Parathyroid adenoma (tissue), 2 donors: ENCODE measurements around the gene MED4.
"Not testable (repeated sequence)": the region's sequence is repeated elsewhere in the genome, so short reads cannot be mapped to it uniquely, and the experiment has no call there.

ENCODE experiments used
- H2AFZ ChIP-seq: fragments of 300-600 bp; sonication (generic); one replicate; pipeline ENCODE4 v1.7.0; 2017; ENCODE audit warnings: antibody characterized with exemption, mild to moderate bottlenecking
- H3K27ac ChIP-seq: fragments of 300-600 bp; sonication (generic); one replicate; pipeline ENCODE4 v1.7.0; 2017
- H3K27me3 ChIP-seq: fragments of 300-600 bp; sonication (generic); one replicate; pipeline ENCODE4 v1.7.0; 2017; ENCODE audit warnings: low read length; ENCODE audit not compliant: control insufficient read depth, insufficient read depth
- H3K36me3 ChIP-seq: fragments of 300-600 bp; sonication (generic); one replicate; pipeline ENCODE4 v1.7.0; 2017; ENCODE audit warnings: low read length; ENCODE audit not compliant: control insufficient read depth, insufficient read depth
- H3K4me1 ChIP-seq: fragments of 300-600 bp; sonication (generic); one replicate; pipeline ENCODE4 v1.7.0; 2017; ENCODE audit warnings: control low read depth
- H3K4me2 ChIP-seq: fragments of 300-600 bp; sonication (generic); one replicate; pipeline ENCODE4 v1.7.0; 2017; ENCODE audit warnings: low read length
- H3K4me3 ChIP-seq: fragments of 300-600 bp; sonication (generic); one replicate; pipeline ENCODE4 v1.7.0; 2017; ENCODE audit warnings: low read depth, low read length
- H3K79me2 ChIP-seq: fragments of 300-600 bp; sonication (generic); one replicate; pipeline ENCODE4 v1.7.0; 2017; ENCODE audit warnings: control low read depth
- H3K9ac ChIP-seq: fragments of 300-600 bp; sonication (generic); one replicate; pipeline ENCODE4 v1.7.0; 2017; ENCODE audit warnings: mild to moderate bottlenecking
- H3K9me3 ChIP-seq: fragments of 300-600 bp; sonication (generic); one replicate; pipeline ENCODE4 v1.7.0; 2017; ENCODE audit warnings: low read length; ENCODE audit not compliant: control insufficient read depth
- TF ChIP-seq, protein P1 (sequence below): fragments of 300-600 bp; sonication (generic); IDR thresholded peaks from one replicate; pipeline ENCODE4 v1.7.0; 2017; ENCODE audit warnings: antibody characterized with exemption, mild to moderate bottlenecking
- donor health status: primary hyperparathyroidism.

MED4 gene

GRCh38 chr13:48066310-48066989 is 28.5 kb downstream of the MED4 start:
- TF ChIP-seq, protein P1, sequence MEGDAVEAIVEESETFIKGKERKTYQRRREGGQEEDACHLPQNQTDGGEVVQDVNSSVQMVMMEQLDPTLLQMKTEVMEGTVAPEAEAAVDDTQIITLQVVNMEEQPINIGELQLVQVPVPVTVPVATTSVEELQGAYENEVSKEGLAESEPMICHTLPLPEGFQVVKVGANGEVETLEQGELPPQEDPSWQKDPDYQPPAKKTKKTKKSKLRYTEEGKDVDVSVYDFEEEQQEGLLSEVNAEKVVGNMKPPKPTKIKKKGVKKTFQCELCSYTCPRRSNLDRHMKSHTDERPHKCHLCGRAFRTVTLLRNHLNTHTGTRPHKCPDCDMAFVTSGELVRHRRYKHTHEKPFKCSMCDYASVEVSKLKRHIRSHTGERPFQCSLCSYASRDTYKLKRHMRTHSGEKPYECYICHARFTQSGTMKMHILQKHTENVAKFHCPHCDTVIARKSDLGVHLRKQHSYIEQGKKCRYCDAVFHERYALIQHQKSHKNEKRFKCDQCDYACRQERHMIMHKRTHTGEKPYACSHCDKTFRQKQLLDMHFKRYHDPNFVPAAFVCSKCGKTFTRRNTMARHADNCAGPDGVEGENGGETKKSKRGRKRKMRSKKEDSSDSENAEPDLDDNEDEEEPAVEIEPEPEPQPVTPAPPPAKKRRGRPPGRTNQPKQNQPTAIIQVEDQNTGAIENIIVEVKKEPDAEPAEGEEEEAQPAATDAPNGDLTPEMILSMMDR, result no peak
- Histone ChIP-seq H3K4me3 (no peak overlapping the region), H3K27me3 (no peaks in the 10 kb centered on the region), H2AFZ (no peak overlapping the region), H3K36me3 (no peaks in the 10 kb centered on the region), H3K9ac (no peak overlapping the region), H3K27ac (no peak overlapping the region), H3K4me1 (no peaks in the 10 kb centered on the region), H3K4me2 (no peak overlapping the region), H3K9me3 (no peaks in the 10 kb centered on the region), H3K79me2 (peaks cover 4% of the 10 kb centered on the region)

DNA sequence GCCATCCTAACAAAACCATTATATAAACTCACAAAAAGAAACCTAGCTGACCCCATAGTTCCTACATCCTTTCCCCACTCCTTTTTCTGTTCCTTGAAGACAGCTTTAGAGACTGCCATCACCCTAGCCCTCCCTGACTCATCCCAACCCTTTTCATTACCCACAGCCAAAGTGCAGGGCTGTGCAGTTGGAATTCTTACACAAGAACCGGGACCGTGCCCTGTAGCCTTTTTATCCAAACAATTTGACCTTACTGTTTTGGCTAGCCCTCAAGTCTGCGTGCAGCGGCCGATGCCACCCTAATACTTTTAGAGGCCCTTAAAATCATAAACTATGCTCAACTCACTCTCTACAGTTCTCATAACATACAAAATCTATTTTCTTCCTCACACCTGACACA is 35.0 kb downstream of the MED4 start:
- not testable (repeated sequence) for H3K27ac ChIP-seq, H3K36me3 ChIP-seq, H3K27me3 ChIP-seq, H3K4me2 ChIP-seq, H3K79me2 ChIP-seq, H2AFZ ChIP-seq, H3K9me3 ChIP-seq, H3K9ac ChIP-seq, H3K4me1 ChIP-seq, H3K4me3 ChIP-seq

DNA sequence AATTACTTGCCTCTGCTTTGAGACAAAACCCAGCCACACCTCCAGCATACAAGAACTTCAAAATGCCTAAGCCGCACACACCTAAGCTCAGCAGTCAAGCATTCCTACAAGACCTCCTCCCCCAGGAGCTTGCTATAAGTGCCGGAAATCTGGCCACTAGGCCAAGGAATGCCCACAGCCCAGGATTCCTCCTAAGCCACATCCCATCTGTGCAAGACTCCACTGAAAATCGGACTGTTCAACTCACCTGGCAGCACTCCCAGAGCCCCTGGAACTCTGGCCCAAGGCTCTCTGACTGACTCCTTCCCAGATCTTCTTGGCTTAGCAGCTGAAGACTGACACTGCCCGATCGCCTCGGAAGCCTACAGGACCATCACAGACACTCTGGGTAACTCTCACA is 36.4 kb downstream of the MED4 start:
- H2AFZ ChIP-seq, H3K9ac ChIP-seq, H3K9me3 ChIP-seq, H3K4me3 ChIP-seq, H3K4me2 ChIP-seq, H3K36me3 ChIP-seq, H3K27me3 ChIP-seq, H3K27ac ChIP-seq, H3K79me2 ChIP-seq, H3K4me1 ChIP-seq: not testable (repeated sequence)

DNA sequence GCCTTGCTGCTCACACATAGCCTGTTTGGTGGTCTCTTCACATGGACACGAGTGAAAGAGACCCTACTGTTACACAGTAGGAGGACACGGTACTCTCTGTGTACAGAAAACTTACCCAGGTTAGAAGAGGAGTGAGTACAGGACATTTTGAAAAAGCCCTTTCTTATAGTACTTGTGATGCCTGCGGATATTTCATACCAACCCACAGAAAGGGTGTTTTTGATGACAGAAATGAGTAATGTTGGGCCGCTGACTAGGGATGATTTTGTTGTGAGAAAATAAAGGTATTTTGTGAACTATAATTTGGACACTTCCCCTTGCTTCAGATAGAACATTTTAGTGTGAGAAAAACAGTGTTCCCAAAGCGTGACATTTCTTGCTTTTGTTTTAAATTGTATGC is 39.2 kb downstream of the MED4 start:
- no peak overlapping the region for H3K27ac ChIP-seq
- H3K4me1 ChIP-seq, result no peaks in the 10 kb centered on the region
- no peaks in the 10 kb centered on the region for H3K79me2 ChIP-seq
- H3K36me3 ChIP-seq, result no peaks in the 10 kb centered on the region
- no peak overlapping the region for H2AFZ ChIP-seq
- no peak overlapping the region for H3K4me2 ChIP-seq
- H3K4me3 ChIP-seq, result no peak overlapping the region
- TF ChIP-seq, protein P1, result no peak
- H3K9me3 ChIP-seq, result no peaks in the 10 kb centered on the region
- no peaks in the 10 kb centered on the region for H3K27me3 ChIP-seq
- H3K9ac ChIP-seq, result no peak overlapping the region

GRCh38 chr13:48054601-48055000 is 40.3 kb downstream of the MED4 start:
- Histone ChIP-seq H3K9ac (no peak overlapping the region), H3K4me1 (no peaks in the 10 kb centered on the region), H3K27ac (no peak overlapping the region), H3K79me2 (no peaks in the 10 kb centered on the region), H3K27me3 (no peaks in the 10 kb centered on the region), H3K4me3 (no peak overlapping the region), H3K9me3 (no peaks in the 10 kb centered on the region), H2AFZ (no peak overlapping the region), H3K4me2 (no peak overlapping the region), H3K36me3 (no peaks in the 10 kb centered on the region)
- TF ChIP-seq, protein P1, result no peak

- Histone ChIP-seq H3K79me2 (no peaks in the 10 kb centered on the region), H3K36me3 (no peaks in the 10 kb centered on the region), H3K9me3 (no peaks in the 10 kb centered on the region), H3K4me1 (no peaks in the 10 kb centered on the region), H3K27me3 (no peaks in the 10 kb centered on the region), H2AFZ (no peak overlapping the region), H3K9ac (no peak overlapping the region), H3K27ac (no peak overlapping the region), H3K4me2 (no peak overlapping the region), H3K4me3 (no peak overlapping the region)
- TF ChIP-seq, protein P1, result no peak
These were observed 44.4 kb downstream of the MED4 start for GRCh38 chr13:48050550-48050949.
